Testis (tissue), 2 donors: ENCODE results near the gene MAP3K20.

Experiments
- POLR2A ChIP-seq: fragments of 450-650 bp; IDR thresholded peaks from one replicate; pipeline ENCODE4 v1.6.1; 2017; ENCODE audit warnings: antibody characterized with exemption, mild to moderate bottlenecking, moderate library complexity
- TF ChIP-seq, protein P1 (sequence below), 3 experiments: fragments of 450-650 bp in 2 of 3; fragments of 200-600 bp in 1 of 3; sonication (generic) in 1 of 3; IDR thresholded peaks; one replicate each; pipeline ENCODE4 v1.5.1; 2016 to 2019; ENCODE audit warnings: antibody characterized with exemption in 3 of 3, mild to moderate bottlenecking in 2 of 3, moderate library complexity in 1 of 3

DNA sequence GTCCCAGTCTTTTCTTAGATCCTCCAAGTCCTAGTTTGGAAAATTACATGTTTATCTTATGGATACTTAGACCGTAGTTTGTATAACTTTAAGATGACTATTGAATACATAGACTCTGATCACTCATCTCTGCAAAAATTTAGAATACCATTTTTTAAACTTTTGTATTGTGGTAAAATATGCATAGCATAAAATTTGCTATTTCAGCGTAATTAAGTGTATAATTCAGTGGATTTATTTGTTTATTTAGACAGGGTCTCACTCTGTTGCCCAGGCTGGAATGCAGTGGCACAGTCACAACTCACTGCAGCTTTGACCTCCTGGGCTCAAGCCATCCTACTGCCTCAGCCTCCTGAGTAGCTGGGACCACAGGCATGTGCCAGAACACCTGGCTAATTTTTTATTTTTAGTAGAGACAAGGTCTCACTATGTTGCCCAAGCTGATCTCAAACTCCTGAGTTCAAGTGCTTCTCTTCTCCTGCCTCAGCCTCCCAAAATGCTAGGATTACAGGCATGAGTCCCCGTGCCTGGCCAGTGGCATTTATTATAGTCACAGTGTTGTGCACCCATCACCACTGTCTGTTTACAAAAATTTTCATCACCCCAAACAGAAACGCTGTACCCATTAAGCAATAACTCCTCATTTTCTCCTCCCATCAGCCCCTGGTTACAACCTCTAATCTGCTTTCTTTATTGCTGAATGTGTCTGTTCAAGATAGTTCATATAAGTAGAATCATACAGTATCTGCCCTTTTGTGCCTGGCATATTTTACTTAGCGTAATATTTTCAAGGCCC, 90.0 kb downstream of the MAP3K20 start:
- TF ChIP-seq, protein P1, sequence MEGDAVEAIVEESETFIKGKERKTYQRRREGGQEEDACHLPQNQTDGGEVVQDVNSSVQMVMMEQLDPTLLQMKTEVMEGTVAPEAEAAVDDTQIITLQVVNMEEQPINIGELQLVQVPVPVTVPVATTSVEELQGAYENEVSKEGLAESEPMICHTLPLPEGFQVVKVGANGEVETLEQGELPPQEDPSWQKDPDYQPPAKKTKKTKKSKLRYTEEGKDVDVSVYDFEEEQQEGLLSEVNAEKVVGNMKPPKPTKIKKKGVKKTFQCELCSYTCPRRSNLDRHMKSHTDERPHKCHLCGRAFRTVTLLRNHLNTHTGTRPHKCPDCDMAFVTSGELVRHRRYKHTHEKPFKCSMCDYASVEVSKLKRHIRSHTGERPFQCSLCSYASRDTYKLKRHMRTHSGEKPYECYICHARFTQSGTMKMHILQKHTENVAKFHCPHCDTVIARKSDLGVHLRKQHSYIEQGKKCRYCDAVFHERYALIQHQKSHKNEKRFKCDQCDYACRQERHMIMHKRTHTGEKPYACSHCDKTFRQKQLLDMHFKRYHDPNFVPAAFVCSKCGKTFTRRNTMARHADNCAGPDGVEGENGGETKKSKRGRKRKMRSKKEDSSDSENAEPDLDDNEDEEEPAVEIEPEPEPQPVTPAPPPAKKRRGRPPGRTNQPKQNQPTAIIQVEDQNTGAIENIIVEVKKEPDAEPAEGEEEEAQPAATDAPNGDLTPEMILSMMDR (IDR thresholded peaks at IDR 0.05) = no peak
- TF ChIP-seq POLR2A = no peak
